SKM-1 treated with dmso at 0.1 percent for 144 hours (cell line): Measurements from ENCODE around the gene OR51G2.

ENCODE experiments used
- DNase-seq: peaks from one replicate; lab custom pipeline; 2025; ENCODE audit not compliant: unreplicated experiment; lab: John Stamatoyannopoulos, UW

The OR51G2 gene

DNA sequence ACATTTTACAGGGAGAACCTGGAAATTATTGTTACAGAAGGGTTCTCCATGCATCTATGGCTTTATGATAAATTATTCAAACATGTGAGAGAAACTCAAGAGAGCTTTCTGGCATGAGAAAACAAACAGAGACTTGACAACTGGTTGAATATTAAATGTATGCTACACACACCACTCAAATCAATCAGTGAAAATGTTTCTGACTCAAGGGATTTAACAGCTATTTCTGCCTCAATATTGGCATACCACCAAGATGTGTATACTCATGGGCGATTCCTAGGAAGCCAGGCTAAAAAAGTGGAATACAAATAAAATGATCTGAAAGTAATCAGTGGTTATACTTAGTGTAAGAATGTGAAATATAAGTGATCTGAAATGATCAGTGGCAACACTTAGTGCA is 53.3 kb downstream of the OR51G2 start:
- DNase-seq: no peak

DNA sequence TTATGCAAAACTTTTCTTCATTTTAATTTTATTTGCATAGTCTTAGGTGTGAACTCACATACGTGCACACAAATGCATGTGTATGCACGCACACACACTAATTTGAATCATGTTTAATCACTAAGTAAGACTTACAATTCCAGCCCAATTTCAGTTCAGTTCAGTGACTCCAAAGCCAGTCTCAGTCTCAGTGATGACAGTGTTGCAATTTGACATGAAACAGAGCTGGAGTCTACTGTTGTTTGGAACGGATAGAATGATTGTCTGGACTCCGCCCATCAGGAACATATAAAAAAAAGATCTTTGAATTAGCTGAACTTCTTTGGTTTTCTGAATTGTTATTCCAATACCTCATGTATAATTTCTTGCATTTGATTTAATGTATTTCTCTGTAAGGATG is 55.3 kb downstream of the OR51G2 start:
- DNase-seq: no peak
